Activated CD4-positive, alpha-beta T cell treated with anti-CD3 and anti-CD28 coated beads for 1 hour (primary cell): ENCODE data around the gene CCNY.

Experiments
- DNase-seq: peaks from one replicate; pipeline ENCODE4 v3.0.0-alpha.2; 2020

CCNY gene

GRCh38 chr10:35356725-35357092 lies 20.4 kb downstream of the CCNY start:
- DNase-seq = no peak

DNA sequence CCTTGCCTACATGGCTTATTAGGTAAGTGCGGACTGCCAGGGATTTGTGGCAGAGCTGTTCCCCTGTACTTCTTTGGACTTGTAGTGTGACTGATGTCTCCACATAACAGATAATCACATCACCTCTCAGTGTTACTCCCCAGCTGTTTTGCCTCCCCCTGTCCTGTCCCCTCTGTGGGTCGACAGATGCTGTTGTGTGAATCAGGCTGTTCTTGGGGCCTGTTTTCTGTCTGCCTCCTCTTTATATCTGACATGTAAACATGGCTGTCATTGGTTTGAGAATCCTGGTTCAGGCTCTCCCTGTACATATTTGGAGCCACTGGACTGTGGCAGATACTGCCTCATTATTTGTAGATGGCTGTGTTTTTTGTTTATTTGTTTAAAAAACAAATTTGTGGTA lies 22.7 kb downstream of the CCNY start:
- no peak for DNase-seq

- no peak for DNase-seq
Measured at GRCh38 chr10:35359873-35360272, 23.6 kb downstream of the CCNY start.

GRCh38 chr10:35362701-35363350 lies 26.5 kb downstream of the CCNY start:
- no peak for DNase-seq

- no peak for DNase-seq
Measured at GRCh38 chr10:35363587-35363986, 27.3 kb downstream of the CCNY start.

DNA sequence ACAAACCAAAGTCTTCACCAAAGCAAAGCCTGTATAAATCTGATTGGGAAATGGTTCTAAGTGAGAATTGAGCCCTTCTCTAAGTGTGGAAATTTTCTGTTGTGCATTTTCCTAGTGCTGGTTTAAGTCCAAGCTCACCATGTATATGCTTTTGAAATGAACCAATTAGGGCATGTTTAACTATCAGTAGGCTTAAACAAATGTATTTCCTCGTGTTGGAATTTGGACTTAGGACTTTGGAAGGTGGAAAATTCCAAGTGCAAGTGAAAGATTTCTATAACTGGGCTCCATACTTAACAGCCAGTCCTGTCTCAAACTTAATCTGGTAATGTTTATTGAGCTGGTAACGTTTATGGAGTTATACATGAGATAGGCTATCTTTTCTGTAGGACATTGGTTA lies 28.5 kb downstream of the CCNY start:
- no peak for DNase-seq

DNA sequence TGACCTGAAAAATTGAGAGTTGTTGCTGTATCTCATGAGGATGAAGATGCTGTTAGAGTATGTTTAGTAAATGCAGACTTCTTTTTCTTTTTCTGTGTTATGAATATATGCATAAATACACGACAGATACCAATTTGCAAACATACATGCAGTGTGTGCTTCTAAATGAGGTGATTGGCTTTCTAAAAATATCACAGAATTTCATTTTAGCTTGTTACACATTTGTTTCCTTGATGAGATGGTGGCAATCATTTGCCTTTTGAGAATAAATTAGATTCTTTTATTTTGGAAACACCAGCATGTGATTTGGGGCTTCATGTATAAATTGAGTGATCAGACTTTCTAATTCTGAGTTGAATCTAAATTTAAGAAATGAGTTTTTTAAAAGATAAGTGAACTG lies 29.7 kb downstream of the CCNY start:
- no peak for DNase-seq

DNA sequence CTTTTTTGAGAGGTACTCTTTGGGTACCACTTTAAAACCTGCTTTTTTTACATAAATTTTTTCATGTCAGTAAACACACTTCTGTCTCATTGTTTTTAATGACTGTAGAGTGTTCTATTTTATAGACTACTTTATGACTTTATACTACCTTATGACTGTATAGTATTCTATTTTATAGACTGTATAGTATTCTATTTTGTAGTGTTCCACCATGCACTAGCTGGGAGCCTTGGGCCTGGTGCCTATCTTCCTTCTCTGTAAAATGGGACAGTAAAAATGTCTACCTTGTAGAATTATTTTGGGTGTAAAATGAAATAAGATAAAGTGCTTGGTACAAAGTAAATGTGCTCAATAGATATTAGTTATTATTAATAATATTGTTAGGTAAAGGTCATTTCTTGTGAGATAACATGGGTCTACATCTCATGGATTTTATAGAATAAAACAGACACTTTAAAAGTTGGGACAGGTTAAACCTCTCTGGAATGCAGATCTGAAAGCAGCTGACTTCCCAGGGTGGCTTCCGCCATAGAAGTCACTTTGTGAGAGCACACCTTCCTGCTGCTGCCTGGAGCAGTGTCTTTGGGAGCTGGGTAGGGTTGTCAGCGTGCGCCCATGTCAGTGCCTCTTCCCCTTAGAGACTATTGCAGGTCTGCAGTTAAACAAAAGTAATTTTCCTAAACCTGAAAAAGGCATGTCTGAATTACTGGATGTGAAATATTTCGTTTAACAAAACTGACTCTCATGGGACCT lies 31.0 kb downstream of the CCNY start:
- no peak for DNase-seq

DNA sequence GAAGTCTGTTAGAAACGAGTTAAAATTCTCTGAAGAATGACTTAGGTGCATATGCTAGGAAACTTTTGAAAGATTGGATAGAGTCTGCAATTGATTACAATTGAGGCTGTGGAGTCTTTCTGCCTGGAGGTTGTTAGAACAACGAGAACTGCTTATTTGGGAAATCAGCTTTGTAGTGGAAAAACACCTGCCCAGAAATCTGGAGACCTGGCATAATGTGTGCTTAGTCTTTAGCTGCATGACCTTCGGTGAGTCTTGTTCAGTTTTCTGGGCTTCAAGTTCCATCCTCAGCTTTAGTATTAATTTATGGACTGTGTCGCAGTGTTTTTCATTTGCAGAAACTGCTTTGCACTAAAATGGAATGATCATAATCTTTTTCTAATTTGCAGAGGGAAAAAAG lies 31.7 kb downstream of the CCNY start:
- DNase-seq = no peak

DNA sequence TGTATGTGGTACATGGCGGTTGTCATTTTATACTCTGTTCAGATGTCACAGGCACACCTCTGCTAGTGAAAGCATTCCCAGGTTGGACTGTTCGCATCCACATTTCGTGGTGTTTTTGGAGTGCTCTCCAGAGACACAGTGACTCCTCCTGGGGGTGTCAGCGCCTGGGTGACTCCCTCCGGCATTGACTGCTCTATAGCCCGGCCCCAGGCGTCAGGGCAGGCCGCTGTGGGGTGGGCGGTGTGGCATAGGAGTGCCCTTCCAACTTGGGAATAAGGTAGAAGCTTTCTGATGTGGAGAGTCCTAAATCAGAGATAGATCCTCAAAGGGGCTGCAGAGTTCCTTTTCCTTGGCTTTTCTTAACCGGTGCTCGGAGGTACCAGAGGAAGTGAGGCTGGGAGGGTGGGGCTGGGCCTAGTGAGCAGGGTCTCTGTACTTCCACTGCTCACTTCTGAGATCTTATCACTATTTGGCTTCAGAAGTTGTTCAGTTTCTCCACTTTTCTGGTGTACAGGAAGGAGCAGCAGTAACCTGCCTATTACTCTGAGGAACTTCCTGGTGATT lies 32.3 kb downstream of the CCNY start:
- no peak for DNase-seq

DNA sequence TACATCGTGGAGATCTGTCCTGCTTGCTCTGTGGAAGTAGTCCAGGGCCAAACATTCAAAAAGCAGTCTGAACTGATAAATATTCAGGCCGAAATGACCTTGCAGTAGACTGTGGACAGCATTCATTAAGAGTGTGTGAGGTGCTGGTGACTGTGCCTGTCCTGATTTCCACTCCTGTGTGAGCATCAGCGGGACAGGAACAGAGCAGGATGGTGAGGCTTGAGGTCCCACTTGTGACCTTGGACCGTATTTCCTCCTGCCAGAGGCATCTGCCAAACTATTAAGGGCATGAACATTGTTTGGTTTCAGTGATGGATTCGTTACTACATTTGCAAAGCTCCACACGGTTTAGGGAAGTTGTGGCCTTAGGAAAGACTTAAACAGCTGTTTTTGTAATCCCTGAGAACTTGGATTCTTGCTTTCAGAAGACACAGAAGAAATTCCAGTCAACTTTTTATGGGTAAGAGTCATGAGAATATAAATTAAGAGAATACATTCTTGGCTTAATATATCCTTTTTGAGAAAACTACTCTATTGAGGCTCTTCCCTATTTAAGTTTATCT lies 32.8 kb downstream of the CCNY start:
- no peak for DNase-seq

DNA sequence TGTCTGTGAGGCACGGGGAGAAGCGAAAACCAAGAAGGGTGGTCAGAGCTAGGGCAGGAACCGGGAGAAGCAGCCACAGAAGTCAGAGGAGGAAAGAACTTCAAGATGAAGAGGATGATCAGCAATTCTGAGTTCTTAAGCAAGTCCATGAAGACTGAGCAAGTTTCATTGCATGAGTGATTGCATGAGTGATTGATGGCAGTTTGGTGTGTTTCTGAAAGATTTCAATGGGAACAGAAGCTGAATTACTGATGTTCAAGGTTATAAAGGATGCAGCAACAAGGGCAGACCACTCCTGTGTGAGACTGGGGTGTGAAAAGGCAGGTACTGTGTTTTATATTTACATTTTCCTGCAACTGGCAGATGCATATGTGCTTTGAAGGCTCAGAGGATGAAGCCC lies 35.4 kb downstream of the CCNY start:
- no peak for DNase-seq

DNA sequence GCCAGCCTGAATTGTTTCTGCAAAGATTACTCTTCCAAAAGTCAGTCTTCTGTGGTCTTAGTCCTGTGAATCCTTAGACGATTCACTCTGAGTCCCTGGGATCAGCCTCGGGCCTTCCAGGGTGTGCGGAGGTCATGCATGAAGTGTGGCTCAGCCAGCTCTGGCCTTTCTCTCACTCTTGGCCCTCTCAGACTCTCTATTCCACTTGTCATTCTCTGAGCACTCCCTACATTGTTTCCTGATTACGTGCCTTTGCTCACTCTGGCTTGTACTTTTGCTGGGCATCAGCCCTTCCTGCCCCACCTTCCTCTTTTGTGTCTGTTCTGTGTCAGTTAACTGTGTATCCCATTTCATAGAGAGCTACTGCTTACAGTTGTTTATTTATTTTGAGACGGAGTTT lies 36.0 kb downstream of the CCNY start:
- no peak for DNase-seq

- DNase-seq = no peak
Measured at GRCh38 chr10:35375091-35375765, 38.9 kb downstream of the CCNY start.

DNA sequence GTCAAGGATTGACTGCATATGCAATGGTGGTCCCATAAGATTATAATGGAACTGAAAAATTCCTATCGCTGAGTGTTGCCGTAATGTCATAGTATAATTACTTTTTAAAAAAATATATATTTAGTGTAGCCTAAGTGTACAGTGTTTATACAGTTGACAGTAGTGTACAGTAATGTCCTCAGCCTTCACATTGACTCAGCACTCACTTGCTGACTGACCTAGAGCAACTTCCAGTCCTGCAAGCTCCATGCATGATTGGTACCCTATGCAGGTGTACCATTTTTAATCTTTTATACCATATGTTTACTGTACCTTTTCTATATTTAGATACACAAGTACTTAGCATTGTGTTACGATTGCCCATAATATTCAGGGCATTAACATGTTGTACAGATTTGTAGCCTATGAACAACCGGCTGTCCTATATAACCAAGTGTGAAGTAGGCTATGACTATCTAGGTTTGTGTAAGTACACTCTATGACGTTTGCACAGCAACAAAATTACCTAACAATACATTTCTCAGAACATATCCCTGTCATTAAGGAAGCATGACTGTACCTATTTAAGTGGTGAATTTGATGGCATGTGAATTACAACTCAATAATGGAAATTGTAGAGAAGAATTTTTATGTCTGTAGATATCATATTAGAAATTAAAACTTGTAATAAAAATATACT lies 40.9 kb downstream of the CCNY start:
- no peak for DNase-seq

GRCh38 chr10:35378541-35379210 lies 42.4 kb downstream of the CCNY start:
- no peak for DNase-seq

DNA sequence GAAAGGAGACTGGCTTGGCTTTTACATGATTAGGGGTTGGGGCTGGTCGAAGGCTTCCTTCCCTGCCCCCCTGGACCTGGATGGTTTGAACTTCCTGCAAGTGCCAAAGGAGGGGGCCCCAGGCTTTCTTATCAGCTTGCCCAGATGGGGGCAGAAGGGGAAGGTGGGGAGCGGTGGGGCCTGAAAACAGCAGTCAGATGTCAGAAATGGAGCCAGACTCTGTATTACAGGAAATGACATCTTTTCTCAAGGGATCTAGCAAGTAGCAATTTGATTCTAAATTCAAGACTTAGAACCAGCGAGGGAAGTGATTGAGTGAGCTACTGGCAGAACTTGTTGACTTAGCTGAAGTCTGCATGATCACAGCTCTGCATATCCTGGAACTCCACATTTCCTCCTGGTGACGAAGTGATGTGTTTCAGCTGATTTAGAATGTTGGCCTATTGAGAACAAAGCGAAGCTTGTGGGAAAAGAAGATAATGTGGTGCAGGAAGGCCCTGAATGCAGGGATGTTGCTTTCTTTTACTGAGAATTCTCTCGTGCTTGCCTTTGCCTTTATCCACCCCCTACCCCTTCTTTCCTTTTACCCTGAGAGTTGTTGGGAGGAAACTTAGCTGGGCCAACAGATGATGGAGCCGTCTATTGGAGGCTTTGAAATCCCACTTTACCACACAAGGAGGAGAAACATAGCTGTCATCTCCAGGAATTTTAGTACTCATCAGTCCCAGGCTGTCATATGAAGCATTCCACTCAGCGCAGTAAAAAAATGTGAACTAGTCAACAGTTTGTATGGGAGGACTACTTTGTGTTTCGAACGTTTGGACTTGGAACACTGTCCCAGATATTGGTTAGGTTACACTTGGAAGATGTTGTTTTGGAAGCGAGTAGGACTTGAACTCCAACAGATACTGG lies 43.2 kb downstream of the CCNY start:
- DNase-seq = no peak

GRCh38 chr10:35382096-35382495 lies 45.8 kb downstream of the CCNY start:
- no peak for DNase-seq

DNA sequence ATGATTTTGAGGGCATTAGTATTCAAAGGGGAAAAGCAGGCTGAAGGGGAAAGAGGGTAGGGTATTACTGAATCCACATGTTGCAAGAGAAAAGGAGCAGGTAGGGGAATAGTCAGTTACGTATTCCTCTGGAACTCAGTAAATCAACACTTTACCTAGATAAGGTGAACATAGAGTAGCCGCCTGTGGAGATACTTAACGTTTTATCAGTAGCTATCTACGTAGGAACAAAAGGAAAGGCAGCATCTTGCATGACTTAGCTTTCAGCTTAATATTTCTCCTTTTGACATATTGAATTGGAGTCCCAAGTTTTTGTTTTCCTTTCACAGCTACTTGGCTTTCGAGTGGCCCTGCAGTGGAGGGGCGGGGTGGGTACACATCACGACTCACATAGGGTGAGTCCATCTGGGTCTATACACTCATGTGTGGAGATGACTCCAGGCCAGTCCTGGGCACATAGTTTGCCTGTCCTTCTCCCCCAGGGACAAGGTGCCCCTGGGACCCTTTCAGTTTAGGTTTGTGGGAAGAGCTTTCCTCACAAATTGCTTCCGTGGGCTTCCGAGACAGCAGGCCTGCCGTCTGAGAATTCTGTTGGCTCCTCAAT lies 48.1 kb downstream of the CCNY start:
- DNase-seq = no peak

DNA sequence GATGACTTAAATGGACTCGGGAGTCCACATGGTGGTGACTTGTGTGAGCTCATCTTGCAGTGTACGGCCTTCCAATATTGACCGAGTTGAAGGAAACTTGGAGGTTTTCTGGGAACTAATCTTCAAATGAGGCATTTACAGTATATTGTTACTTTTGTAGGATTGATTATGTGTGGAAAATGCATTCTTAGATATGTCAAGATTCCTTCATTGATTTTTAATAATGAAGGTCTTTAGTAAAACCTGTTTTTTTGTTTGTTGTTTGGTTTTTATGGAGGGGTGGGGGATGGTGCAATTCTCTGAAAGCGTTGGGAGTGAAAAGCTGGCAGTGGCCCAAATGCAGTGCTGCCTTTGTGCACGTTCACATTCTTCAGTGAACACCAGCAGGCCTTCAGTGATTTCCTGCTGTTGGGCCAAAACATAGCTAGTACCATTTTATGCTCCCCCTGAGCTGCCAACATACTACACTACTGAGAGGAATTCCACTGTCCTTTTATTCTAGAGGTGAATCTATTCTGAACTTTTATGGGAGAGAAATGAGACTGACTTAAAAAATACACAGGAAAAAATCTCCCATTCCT lies 50.4 kb downstream of the CCNY start:
- DNase-seq = no peak

GRCh38 chr10:35387768-35388167 lies 51.5 kb downstream of the CCNY start:
- DNase-seq = no peak
